ENCODE results near the gene TM9SF2.

The TM9SF2 gene

GRCh38 chr13:99507551-99507950 is 6.3 kb downstream of the TM9SF2 start:
- DNase-seq (ENCODE audit: extremely low spot score) = no peak
- TF ChIP-seq ARNT (IDR thresholded peaks at IDR 0.05) (no peak), FOXM1 (IDR thresholded peaks at IDR 0.05; ENCODE audit: borderline replicate concordance) (no peak), ELF4 (IDR thresholded peaks at IDR 0.05) (no peak), BHLHE40 (IDR thresholded peaks at IDR 0.05; ENCODE audit: borderline replicate concordance) (no peak), FOXK2 (IDR thresholded peaks at IDR 0.05) (no peak), ZNF384 (IDR thresholded peaks at IDR 0.05) (no peak), TARDBP (IDR thresholded peaks at IDR 0.05) (no peak), L3MBTL2 (conservative IDR thresholded peaks at IDR 0.05) (no peak), SUZ12 (IDR thresholded peaks at IDR 0.05) (no peak), HDGF (IDR thresholded peaks at IDR 0.05; ENCODE audit: borderline replicate concordance) (no peak), SP1 (IDR thresholded peaks at IDR 0.05) (no peak), NFRKB (IDR thresholded peaks at IDR 0.05) (no peak), FOXA1 (IDR thresholded peaks at IDR 0.05) (no peak)
- TF ChIP-seq, protein P1, sequence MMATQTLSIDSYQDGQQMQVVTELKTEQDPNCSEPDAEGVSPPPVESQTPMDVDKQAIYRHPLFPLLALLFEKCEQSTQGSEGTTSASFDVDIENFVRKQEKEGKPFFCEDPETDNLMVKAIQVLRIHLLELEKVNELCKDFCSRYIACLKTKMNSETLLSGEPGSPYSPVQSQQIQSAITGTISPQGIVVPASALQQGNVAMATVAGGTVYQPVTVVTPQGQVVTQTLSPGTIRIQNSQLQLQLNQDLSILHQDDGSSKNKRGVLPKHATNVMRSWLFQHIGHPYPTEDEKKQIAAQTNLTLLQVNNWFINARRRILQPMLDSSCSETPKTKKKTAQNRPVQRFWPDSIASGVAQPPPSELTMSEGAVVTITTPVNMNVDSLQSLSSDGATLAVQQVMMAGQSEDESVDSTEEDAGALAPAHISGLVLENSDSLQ (IDR thresholded peaks at IDR 0.05) = no peak
- CTCF ChIA-PET = interaction anchor here (0.7 kb wide), 1 partner anchor 9 kb away, joined by 4 read pairs; no protein-coding TSS in a partner anchor
- POLR2A ChIA-PET = no interaction called here

GRCh38 chr13:99507986-99508385 is 6.7 kb downstream of the TM9SF2 start:
- POLR2A ChIA-PET = interaction anchor here (0.6 kb wide), 1 partner anchor 384 kb away, joined by 3 read pairs; no protein-coding TSS in a partner anchor
- no peak for DNase-seq (ENCODE audit: extremely low spot score)
- CTCF ChIA-PET = no interaction called here
- no peak for TF ChIP-seq SUZ12 (IDR thresholded peaks at IDR 0.05)
- TF ChIP-seq NFRKB (IDR thresholded peaks at IDR 0.05) = no peak
- no peak for TF ChIP-seq FOXA1 (IDR thresholded peaks at IDR 0.05)
- no peak for TF ChIP-seq CTBP1 (IDR thresholded peaks at IDR 0.05; ENCODE audit: borderline replicate concordance)
- no peak for TF ChIP-seq LEF1 (IDR thresholded peaks at IDR 0.05; ENCODE audit: borderline replicate concordance)
- TF ChIP-seq SP1 (IDR thresholded peaks at IDR 0.05) = no peak
- no peak for TF ChIP-seq ELF4 (IDR thresholded peaks at IDR 0.05)
- no peak for TF ChIP-seq TARDBP (IDR thresholded peaks at IDR 0.05)
- TF ChIP-seq, protein P1 (IDR thresholded peaks at IDR 0.05) = no peak
- no peak for TF ChIP-seq BHLHE40 (IDR thresholded peaks at IDR 0.05; ENCODE audit: borderline replicate concordance)
- no peak for TF ChIP-seq ARNT (IDR thresholded peaks at IDR 0.05)
- no peak for TF ChIP-seq HDGF (IDR thresholded peaks at IDR 0.05; ENCODE audit: borderline replicate concordance)

DNA sequence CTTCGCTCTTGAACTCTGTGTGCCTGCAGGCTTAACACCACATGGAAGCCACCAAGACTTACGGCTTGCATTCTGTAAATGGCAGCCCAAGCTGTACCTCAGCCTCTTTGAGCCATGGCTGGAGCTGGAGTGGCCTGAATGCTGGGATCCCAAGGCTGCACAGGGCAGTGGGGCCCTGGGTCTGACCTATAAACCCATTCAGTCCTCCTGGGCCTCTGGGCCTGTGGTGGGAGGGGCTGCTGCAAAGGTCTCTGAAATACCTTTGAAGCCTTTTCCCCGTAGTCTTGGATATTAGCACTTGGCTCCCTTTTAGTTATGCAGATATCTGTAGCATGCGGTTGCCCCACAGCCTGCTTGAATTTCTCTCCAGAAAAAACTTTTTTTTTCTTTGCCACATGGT is 8.2 kb downstream of the TM9SF2 start:
- ChIA-PET POLR2A (no interaction called here), CTCF (no interaction called here)
- TF ChIP-seq FOXA1 (IDR thresholded peaks at IDR 0.05) (no peak), ARNT (IDR thresholded peaks at IDR 0.05) (no peak), SUZ12 (IDR thresholded peaks at IDR 0.05) (no peak), LEF1 (IDR thresholded peaks at IDR 0.05; ENCODE audit: borderline replicate concordance) (no peak), BHLHE40 (IDR thresholded peaks at IDR 0.05; ENCODE audit: borderline replicate concordance) (no peak), ELF4 (IDR thresholded peaks at IDR 0.05) (no peak), L3MBTL2 (conservative IDR thresholded peaks at IDR 0.05) (no peak), SP1 (IDR thresholded peaks at IDR 0.05) (no peak), FOXM1 (IDR thresholded peaks at IDR 0.05; ENCODE audit: borderline replicate concordance) (no peak), TARDBP (IDR thresholded peaks at IDR 0.05) (no peak), HDGF (IDR thresholded peaks at IDR 0.05; ENCODE audit: borderline replicate concordance) (no peak), ZNF384 (IDR thresholded peaks at IDR 0.05) (no peak)
- TF ChIP-seq, protein P1 (IDR thresholded peaks at IDR 0.05) = no peak
- no peak for DNase-seq (ENCODE audit: extremely low spot score)

GRCh38 chr13:99514801-99515200 is 13.5 kb downstream of the TM9SF2 start:
- CTCF ChIA-PET = no interaction called here
- no peak for DNase-seq (ENCODE audit: extremely low spot score)
- POLR2A ChIA-PET = no interaction called here
- no peak for TF ChIP-seq ZNF384 (IDR thresholded peaks at IDR 0.05)
- no peak for TF ChIP-seq NFRKB (IDR thresholded peaks at IDR 0.05)
- TF ChIP-seq ARNT (IDR thresholded peaks at IDR 0.05) = no peak
- no peak for TF ChIP-seq FOXA1 (IDR thresholded peaks at IDR 0.05)
- no peak for TF ChIP-seq L3MBTL2 (conservative IDR thresholded peaks at IDR 0.05)
- TF ChIP-seq SUZ12 (IDR thresholded peaks at IDR 0.05) = no peak
- TF ChIP-seq BHLHE40 (IDR thresholded peaks at IDR 0.05; ENCODE audit: borderline replicate concordance) = no peak
- TF ChIP-seq, protein P1 (IDR thresholded peaks at IDR 0.05) = no peak
- TF ChIP-seq LEF1 (IDR thresholded peaks at IDR 0.05; ENCODE audit: borderline replicate concordance) = no peak

DNA sequence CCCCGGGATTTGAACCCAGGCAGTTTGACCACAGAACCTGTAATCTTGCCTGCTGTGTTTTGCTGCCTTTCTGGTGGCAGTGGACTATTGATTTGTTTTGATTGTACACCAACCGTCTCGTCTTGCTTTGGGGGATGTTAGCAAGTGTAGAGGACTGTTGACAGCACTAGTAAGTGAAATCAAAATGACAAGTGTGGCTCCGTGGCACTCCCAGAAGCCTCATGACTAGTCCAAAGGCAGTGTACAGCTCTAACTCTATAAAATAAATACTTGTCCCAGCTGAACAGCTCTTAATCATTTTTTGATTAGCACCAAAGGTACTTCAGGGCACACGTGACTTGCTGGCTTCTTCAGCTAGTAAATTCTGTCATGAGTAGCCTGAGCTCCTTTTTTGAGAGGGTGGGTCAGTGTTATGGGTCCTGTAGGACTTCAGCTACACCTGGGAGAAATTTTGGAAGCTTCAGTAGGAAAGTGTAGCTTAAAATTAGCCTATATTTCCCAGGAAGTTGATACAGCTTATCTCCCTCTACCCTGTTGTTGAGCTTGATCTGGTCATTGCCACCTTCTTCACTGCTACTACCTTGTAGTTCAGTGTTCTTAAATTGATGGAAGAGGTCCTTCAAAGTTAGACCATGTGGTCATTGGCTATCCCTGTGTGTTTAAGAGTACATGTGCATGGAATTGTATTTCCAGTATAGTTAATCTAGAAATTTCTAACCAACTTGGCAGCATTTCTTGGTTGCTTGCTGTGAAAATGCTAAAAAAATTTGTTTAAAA is 15.1 kb downstream of the TM9SF2 start:
- no peak for DNase-seq (ENCODE audit: extremely low spot score)
- ChIA-PET POLR2A (interaction anchor here (1.1 kb wide), 1 partner anchor 62 kb away, joined by 3 read pairs; no protein-coding TSS in a partner anchor), CTCF (interaction anchor here (0.9 to 1.1 kb wide), 2 partner anchors 9 to 11 kb away, joined by 4 read pairs; no protein-coding TSS in a partner anchor)
- TF ChIP-seq LEF1 (IDR thresholded peaks at IDR 0.05; ENCODE audit: borderline replicate concordance) (no peak), SUZ12 (IDR thresholded peaks at IDR 0.05) (no peak), TARDBP (IDR thresholded peaks at IDR 0.05) (no peak), ZNF384 (IDR thresholded peaks at IDR 0.05) (no peak), FOXK2 (IDR thresholded peaks at IDR 0.05) (no peak), NFRKB (IDR thresholded peaks at IDR 0.05) (no peak), ARNT (IDR thresholded peaks at IDR 0.05) (no peak), FOXM1 (IDR thresholded peaks at IDR 0.05; ENCODE audit: borderline replicate concordance) (no peak), BHLHE40 (IDR thresholded peaks at IDR 0.05; ENCODE audit: borderline replicate concordance) (no peak), ELF4 (IDR thresholded peaks at IDR 0.05) (no peak), FOXA1 (IDR thresholded peaks at IDR 0.05) (no peak), HDGF (IDR thresholded peaks at IDR 0.05; ENCODE audit: borderline replicate concordance) (no peak)
- TF ChIP-seq, protein P1 (IDR thresholded peaks at IDR 0.05) = no peak

All from HEK293T (cell line).